Activated T-helper 1 cell treated with Interleukin-2 at 50 U/mL for 16 hours (primary cell): ENCODE measurements around the gene CENPF.

Source experiments
- DNase-seq: peaks from one replicate; pipeline ENCODE4 v3.0.0-alpha.2; 2020; ENCODE audit warnings: low read depth

CENPF gene

GRCh38 chr1:214708321-214708955 is 105.4 kb downstream of the CENPF start:
- DNase-seq: no peak

GRCh38 chr1:214709241-214709640 is 106.2 kb downstream of the CENPF start:
- DNase-seq: no peak

GRCh38 chr1:214712737-214713136 is 109.7 kb downstream of the CENPF start:
- DNase-seq: no peak
